GM19397 (cell line): ENCODE measurements around the gene ZNF385A.
A peak's percentile ranks its signal among the peaks of the same experiment; 100 is the strongest.

Source experiments
- ATAC-seq: cut with Tn5 transposase; IDR thresholded peaks from one replicate; pipeline ENCODE4 v1.9.1; 2021; ENCODE audit warnings: mild to moderate bottlenecking, moderate library complexity; ENCODE audit not compliant: unreplicated experiment

Gene ZNF385A

DNA sequence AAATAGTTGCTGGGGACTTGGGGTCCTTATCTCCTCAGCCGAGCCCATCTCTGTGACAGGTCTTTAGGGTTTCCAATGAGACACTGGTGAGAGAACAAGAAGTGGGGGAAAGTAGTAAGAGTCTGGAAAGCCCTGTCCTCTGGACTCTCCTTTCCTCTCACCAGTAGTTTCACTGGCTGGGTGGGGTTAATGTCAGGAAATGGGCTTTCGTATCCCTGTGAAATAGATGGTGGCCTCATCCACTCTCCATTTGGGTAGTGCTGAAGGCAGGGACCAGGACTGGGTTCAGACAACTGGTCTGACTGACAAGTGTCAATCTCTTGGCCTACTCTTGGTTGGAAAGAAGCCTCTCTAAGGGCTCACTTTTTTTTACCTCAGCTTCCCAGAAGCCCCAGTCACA, 7.5 kb downstream of the ZNF385A start:
- ATAC-seq = no peak

DNA sequence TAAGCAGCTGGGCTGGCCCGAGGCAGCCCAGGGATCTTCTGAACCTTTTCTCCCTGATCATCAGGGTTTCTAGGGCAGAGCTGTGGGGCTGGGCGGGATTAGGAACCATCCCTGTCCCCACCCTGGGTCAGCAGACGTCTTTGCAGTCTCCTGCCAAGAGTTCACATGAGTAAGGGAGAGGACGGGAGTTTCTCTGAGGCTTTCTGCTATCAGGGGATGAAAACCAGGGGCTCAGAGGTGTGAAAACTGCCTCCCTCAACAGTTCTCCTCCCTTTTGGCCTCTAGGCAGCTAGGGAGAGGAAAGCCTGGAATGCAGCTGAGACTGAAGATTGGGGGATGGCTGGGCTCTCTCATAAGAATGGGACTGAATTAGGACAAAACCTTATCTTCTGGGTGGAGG, 7.9 kb downstream of the ZNF385A start:
- ATAC-seq = no peak

DNA sequence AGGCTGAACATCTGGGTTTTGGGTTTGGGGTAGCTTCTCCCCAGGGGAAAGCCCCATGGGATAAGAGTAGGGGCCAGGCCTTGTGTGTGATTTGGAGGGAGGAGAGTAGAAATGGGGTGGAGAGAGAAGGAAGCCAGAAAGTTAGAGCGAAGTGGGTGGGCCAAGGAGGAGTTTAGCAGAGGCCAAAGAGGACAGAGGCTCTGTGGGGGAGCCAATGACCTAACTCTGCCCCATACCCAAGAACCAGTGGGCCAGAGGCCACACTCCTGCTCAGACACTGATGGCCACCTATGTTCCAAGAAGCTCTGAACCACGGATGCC, 9.3 kb downstream of the ZNF385A start:
- no peak for ATAC-seq

DNA sequence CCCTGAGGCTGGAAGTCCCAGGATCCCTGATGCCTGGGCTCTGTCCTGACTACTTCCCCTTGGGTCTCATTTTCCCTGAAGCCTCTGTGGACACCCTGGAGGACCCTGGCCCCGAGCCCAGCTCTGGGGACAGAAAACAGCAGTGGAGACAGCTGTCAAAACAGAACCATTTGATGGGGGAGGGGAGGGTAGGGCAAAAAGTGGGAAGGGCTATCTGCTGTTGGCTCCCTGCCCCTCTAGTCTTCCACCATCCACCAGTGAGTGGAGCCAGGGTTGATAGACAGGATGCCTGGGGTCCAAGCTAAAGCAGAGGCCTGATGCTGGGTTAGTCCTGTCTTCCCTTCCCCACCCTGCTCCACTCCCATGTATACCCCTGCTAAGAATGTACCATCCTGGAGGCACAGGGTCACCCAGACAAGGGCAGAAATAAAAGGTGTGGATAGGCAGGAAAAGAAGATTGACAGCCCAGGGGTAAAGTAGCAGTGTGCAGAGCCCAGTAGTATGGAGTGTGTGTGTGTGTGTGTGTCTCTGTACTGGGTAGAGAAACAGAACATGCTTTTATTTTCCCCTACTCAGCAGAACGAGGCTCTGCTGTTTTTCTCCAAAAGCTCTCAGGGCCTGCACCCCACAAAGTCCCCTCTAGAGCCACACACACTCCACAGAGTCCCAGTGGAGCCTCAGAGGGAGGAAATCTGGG, 9.8 kb downstream of the ZNF385A start:
- ATAC-seq = no peak

DNA sequence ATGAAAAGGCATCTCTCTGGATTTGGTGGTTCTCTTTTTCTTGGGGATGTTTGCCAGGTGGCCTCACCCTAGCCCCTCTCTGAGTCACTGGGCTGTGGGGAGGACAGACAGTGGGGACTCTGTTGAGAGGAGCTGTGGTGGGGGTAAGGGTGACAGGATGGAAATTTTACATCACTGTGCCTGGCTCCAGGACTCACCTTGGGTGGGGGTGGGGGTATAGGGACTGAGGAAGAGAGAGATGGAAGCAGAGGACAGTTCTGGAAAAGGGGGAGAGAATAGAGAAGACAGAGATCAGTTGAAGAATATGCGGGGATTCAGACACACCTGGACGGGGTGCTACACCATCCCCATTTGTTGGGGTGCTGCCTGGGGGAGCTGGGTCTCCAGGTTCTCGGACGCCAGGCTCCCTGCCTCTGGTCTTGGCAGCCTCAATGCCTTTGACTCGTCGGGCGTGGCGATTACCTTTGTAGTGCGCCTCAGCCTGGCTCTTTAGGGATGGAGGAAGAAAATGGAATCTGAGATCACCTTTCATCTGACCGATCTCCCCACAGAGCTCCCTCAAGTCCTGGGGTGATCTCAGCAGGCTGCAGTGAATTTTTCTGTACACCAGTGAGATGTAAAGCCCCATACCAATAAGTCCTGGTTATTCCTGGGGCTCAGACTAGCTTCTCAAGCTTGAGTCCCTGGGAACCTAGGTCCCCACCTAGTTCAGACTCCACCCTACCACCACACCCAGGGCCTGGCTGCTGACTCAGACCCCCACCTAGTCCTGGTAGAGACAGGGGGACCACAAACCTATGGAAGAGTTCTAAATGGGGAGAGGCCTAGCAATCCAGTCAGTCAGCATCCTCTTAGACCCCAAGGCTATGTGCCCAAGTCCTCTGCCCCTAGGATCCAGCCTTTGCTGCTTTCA, 10.6 kb downstream of the ZNF385A start:
- ATAC-seq = no peak

DNA sequence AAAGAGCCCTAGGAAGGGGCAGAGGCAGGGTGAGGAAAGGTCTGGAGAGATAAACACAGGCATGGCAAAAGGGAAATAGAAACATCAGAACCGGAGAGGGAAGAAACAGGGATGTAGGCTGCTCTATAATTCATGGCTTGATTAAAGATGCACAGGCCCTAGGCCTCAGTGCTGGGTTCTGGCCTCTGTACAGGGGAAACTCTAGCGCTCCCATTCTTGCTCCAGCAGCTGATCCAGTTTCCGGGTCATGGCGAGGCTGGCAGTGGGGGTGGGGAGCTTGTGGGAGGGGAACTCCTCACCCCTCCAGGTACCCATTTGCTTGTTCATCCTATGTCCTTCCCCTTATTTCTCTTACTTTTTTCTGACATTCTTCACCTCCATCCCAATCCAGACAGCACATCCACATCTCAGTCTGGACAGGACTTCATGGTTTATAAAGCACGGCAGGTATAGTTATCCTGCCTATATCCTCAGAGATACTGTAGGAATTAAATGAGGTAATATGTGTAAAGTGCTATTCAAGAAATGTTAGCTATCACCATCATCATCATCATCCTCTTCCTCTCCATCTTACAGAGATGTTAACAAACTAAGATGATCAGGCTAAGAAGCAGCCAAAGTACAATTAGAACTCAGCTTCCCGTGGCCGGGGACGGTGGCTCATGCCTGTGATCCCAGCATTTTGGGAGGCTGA, 12.3 kb downstream of the ZNF385A start:
- ATAC-seq = no peak

DNA sequence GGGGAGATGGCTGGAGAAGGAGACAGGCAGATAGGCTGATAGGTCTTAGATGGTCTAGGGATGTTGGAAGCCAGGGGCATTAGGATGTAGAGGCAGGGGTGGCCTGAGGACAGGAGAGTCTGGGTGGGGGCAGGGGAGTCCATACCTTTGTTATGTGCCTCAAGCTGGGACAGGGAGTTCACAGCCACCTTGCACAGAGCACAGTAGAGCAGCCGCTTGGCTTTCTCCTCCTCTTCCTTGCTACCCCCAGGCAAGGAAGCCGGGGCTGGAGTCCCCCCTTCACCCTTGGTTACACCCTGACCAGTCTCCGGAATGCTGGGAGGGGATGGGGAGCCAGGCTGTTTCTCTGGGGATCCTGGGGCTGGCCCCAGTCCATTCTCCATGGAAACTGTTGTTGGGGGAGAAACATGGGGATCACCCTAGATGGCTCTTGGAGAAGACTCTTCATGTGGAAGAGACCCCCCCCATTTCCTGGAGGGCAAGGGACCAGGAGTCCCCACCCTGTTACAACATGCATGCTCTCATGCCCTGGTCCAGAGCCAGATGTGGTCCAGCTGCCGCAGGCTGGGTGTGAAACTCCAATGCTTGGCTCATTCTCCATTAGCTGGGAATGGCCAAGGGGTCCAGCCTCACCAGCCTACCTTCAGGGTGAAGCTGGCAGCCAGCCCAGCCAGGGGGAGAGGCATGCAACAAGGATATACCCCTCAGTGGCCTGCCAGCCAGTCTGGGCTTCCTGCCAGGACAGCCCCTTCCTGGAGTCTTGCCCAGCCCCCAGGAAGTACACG, 13.0 kb downstream of the ZNF385A start:
- no peak for ATAC-seq

DNA sequence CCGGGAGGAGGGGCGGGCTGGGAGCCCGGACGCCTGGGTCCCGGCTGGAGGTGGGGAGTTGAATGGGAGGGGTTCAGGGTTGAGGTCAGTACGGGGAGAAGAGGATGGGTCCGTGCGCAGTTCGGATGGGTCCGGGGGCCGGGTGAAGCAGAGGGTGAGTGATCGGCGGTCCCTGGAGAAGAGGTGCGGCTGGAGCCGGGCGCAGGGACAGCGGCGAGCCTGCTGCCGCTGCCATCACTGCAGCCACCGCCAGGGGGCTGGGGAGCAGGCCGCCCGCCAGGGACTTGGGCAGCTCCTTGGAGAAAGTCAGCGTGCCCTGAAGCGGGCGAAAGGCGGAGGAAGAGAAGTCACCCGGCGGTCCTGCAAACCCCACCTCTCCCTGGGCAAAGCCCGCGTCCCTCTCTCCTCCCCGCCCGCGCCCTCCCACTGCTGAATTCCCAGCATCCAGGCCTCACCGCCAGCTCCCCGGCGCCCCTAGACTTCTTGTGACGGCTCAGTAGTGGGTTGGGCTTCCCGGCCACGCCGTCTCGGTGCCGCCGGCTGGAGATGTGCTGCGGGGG, 14.3 kb downstream of the ZNF385A start:
- no peak for ATAC-seq

DNA sequence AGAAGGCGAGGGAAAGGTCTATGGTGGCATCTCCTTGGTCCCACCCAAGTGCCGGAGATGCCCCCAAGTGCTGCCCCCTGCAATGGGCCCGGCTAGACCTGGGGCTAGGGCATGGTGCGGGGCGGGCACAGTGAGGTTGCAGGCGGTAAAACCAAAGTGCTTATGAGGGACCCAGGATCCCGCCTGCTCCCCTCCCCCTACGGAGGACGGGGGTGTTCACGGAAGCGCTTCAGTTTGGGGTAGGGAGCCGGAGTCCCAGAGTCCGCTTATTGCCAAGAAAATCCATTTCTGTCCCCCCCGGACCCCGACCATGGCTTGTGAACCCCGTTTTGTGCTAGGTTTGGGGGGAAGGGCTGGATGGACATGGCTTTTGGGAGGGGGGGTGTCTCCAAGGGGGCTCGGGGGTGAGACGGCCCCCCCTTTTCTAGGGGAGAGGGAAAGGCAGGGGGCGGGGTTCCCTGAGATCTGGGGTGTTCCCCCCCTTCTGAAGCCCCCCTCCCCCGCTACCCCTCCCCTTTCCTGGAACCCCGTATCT, 14.9 kb downstream of the ZNF385A start:
- no peak for ATAC-seq

DNA sequence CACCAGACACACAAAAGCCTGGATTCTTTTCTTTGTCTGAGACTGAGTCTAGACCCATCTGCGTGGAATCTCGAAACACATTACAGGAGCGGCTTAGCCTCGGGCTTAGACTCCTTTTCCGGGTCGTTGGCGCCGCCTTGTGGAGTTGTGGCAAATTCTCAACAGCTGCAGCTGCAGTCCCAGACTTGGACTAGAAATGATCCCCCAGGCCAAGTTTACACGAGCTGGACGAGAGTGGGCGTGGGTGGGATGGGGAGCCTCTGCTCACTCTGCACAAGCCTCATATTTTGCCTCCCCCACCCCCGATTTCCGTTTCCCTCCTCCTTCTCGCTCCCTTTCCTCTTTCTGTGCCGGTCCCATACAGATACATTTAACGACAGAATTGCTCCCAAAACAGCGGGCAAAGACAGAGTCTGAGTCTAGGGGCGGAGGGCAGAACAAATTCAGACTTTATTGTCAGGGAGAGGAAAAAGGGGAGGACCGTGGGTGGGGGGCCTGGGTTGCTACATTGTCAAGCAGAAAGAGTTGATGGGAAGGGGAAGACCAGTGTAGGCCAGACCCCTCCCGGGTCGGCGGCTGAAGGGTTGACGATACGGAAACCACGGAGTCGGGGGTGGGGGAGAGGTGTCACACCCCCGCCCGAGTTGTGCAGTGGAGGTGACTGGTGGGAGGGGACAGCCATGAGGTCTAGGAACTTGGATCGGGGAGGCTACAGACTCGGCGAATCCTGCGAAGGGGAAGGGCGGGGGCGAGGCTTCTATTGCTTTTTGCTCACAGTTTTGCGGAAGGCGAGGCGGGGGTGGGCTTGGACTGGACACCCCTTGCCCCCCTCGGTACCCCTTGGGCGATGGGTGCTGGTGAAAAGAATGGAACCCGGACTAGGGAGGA, 15.6 kb downstream of the ZNF385A start:
- ATAC-seq = peak; percentile 69

DNA sequence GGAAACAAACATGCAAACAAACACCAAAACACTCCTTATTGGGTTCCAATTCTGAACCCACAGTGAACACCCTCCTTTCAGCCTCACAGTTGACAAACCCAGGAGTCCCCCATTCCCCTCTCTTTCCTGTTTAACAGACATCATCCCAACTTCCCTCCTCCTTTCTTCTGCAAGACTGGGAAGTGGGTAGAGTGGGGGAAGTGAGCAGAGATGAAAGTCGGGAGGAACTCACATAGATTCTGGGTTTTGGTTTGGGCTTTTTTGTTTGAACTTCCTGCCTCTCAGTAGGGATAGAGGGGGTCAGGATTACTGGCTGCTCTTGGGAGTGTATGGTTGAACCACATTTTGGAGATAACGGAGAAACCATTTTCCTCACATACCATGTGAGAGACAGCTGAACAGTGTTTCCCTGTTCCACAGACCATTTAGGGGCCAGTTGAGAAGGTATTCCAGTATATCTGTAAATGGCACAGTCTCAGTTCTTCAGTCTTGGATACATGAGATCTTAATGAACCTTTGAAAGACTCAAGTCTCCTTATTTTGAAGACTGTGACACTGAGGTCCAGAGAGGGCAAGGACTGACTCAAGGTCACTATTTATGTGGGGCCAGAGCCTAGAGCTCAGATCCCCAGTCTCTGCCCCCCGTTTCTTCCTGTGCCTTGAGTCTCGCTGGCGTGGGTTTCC, 16.4 kb downstream of the ZNF385A start:
- ATAC-seq = no peak

DNA sequence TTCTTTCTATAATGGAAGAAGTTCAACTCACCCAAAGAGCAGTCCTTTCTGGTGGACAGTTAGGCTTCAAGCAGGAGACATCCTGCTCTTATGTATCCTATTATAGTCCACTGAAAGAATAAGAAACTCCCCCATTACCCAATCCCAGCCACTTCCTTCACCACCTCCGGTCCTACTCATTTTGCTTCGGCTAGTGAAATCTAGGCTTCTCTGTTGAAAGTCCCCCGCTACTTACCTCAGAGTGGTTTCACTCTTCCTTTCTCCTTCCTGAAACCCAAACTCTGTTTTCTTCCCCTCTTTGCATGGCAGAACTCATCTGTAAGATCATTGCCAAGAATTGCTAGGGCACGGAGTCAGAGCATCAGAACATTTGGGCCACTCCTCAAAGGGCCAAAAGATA, 20.1 kb downstream of the ZNF385A start, which contains the start of gene GPR84:
GPR84 (minus strand) TSS at position 74 of the 400 bp plus-strand sequence. CDS start 635 bp downstream, outside the sequence.
- ATAC-seq = no peak

DNA sequence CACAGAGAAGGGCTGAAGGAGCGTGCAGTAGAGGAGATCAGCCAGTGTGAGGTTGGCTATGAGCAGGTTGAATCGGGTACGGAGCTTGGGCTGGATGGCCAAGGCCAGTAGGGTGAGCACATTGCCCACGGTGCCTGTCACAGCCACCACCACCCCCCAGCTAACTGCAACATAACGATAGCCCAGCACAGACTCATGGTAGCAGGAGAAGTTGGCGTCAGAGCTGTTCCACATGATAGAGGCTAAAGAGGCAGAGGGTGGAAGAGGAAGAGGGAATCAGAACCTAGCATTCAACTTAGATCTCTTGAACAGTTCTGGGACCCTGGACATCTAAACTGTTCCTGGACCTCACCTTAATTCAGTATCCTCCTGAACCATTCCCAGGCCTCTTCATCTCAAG, 20.9 kb downstream of the ZNF385A start:
- no peak for ATAC-seq

DNA sequence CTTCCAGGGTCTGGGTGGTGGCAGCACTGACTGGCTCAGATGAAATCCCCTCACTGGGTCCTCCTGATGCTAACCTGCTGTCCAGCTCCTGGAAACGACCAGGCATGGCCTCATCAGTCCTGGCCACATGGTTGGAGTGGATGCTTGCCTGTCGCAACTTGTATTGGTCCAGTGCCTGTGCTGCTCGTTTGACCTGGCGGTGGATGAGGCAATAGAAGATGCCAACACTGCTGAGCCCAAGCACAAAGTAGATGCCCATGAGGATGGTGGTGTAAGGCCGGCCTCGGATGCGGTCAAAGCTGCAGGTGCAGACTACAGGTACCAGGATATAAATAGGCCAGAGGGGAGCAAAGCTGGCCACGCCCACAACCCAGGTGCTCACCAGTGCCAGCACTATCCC, 21.5 kb downstream of the ZNF385A start:
- no peak for ATAC-seq

DNA sequence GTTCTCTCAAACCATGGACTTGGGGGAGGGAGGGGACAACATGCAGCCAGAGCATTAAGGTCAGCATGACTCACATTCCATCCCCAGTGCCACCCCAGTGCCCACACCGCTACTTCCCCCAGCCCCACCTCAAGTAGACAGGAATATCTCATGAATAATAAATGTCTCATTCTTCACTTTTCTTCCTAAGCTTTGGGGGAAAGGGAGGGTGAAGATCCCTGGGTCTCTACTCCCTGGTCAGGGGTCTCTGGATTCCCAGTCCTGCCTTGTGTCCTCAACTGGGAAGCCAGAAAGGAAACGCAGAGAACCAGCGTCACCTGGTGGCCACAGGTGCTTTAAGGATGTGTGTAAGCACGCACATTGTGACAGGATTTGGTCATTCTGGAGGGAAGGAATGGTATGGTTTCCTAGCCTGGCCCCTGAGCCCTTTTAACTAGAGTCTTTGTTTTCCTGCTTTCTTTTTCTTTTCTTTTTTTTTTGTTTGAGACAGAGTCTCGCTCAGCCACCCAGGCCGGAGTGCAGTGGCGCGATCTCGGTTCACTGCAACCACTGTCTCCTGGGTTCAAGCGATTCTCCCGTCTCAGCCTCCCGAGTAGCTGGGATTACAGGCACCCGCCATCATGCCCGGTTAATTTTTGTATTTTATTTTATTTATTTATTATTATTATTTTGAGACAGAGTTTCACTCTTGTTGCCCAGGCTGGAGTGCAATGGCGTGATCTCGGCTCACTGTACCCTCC, 23.6 kb downstream of the ZNF385A start:
- no peak for ATAC-seq

DNA sequence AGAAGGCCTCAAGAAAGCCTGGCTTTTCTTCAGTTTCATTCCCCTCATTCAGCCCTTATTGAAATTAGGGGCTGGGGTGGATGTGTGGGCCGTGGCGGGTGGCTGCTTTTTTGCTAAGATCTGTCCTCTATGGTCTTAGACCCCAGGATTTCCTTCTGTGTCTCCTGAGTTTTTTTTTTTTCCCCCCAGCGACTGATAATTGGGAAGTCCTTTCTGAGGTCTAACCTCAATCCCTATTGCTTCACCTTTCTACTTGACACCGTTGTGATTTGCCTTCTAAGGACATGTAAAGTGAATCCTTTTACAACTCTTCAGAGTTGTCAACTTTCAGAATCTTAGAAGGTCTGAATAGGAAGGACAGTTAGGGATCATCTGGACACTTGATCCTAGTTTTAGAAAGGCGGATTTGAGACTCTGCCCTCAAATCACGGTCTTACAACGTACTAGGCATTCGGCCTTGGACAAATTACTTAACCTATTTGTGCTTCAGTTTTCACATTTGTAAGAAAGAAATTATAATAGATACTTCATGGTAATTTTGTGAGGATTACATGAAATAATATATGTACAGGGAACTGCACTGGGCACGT, 24.7 kb downstream of the ZNF385A start:
- ATAC-seq = no peak

DNA sequence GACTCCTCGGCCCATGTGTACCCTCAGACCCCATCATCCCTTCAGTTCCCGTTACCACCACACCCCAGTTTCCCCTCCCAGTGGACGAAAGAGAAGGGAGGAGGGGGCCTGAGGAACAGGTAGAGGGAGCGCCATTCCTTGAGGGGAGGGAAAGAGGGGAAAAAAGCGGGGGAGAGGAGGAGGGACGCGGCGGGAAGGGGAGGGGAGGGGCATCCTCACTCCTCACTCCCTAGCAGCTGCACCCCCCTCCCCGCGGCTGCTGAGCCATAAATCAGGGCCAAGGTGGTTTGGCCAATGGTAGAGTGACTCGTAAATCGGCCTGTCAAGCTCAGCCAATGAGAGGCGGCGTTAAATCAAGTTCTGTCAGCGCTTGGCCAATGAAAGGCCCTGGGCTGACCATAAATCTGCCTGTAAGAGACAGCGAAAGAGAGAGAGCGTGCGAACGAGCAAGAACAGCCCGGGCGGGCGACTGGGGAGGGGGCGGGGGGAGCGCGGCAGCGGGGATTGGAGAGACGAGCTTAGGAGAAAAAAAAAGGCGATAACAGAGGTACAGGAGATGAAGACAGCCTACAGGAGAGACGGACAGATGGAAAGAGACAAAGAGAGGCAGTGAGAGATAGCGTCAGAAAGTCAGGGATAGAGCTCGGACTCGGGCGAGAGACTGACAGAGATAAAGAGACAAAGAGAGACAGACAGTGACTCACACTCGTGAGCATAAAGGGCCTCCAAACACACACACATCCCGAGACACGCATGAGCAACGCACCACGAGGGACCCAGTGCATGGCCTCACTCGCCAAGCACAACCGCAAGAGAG, 25.4 kb downstream of the ZNF385A start:
- peak; percentile 98 for ATAC-seq
